Adrenal gland (tissue), 5 donors: ENCODE data around the gene TNFRSF18.

ENCODE experiments used
- POLR2A ChIP-seq, 2 donors: fragments of 450-650 bp; IDR thresholded peaks; one replicate each; pipeline ENCODE4 v1.6.1; 2017; ENCODE audit warnings: antibody characterized with exemption in 2 of 2, mild to moderate bottlenecking in 2 of 2, moderate library complexity in 1 of 2
- TF ChIP-seq, protein P1 (sequence below), 6 experiments: fragments of 450-650 bp in 4 of 6; fragments of 200-600 bp in 2 of 6; sonication (generic) in 1 of 6; IDR thresholded peaks; 1 replicate in 5 of 6; 2 replicates in 1 of 6; pipeline versions ENCODE4 v1.5.1 to v1.8.0; 2016 to 2021; ENCODE audit warnings: antibody characterized with exemption in 6 of 6, mild to moderate bottlenecking in 2 of 6, moderate library complexity in 1 of 6
- donor health status: DM: no; HTN: no; CAD: no.

DNA sequence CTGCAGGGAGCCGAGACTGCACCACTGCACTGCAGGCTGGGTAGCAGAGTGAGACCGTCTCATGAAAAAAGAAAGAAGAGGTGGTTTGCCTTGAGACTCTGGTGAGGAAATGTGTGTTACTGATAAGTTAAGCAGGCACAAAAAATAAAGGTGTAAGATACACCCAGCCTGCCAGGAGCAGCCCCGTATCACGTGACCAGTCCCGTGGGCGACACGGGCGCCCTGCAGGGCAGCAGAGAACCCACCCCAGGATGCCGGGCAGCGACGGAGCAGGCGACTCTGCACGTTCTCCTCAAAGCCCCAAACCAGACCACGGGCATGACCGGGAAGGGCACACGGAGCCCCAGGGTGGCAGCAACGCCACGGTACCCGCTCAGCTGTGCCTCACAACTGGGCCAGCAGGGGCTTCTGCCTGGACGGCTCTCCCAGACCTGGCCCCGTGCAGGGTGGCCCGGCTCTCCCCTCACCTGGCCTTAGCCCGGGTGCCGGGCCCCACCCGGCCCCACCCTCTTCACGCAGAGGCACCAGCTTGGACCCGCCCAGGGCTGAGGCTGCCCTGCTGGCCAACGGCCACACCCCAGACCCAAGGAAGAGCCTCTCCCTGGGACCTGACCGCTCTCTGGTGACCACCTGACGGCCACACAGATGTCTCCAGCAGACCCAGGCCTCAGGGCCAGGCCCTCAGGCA, 15.6 kb upstream of the TNFRSF18 start:
- TF ChIP-seq, protein P1, sequence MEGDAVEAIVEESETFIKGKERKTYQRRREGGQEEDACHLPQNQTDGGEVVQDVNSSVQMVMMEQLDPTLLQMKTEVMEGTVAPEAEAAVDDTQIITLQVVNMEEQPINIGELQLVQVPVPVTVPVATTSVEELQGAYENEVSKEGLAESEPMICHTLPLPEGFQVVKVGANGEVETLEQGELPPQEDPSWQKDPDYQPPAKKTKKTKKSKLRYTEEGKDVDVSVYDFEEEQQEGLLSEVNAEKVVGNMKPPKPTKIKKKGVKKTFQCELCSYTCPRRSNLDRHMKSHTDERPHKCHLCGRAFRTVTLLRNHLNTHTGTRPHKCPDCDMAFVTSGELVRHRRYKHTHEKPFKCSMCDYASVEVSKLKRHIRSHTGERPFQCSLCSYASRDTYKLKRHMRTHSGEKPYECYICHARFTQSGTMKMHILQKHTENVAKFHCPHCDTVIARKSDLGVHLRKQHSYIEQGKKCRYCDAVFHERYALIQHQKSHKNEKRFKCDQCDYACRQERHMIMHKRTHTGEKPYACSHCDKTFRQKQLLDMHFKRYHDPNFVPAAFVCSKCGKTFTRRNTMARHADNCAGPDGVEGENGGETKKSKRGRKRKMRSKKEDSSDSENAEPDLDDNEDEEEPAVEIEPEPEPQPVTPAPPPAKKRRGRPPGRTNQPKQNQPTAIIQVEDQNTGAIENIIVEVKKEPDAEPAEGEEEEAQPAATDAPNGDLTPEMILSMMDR (IDR thresholded peaks at IDR 0.05): no peak
- no peak for TF ChIP-seq POLR2A (IDR thresholded peaks at IDR 0.05)
